Embryonic facial prominence (tissue), 1 donor: ENCODE results near the gene TBC1D7.

ENCODE experiments used
- DNase-seq: peaks from one replicate; pipeline ENCODE4 v3.0.0-alpha.2; 2016; ENCODE audit errors: extremely low spot score

Gene TBC1D7

DNA sequence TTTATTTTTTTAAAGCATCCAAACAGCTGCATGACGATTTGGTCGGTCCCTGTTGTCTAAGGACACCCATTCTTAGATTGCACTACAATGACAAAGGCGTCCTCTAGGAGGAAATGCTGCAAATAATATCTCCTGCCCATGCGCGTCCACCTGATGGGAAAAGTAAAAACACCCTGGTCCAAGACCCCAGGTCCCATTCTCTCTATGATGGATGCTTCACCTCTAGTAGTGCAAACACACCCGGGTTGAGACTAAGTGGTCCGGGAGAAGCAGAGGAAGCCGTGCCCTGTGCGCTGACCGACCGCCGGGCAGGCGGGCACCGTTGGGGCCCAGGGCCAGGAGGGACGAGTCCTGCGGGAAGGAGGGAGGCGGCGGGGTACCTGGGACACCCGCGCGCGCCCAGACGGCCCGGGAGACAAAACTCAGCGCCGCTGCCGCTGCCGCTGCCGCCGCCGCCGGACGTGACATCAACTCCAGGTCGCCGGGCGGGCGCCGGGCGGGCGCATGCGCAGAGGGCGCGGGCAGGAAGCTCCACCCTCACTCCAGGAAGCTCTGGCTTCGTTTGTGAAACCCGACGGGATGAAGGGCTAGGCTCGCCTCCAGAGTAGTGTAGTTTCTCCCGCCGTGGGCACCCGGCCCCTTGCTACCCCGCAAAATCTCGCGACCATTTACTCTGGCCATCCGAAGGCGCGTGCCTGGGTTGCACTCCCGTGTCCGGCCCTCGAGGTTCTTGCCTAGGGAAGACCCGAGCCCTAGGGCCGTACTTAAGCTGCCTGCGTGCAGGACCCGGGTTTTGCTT is at the start of gene TBC1D7:
Gene TBC1D7 (minus strand): TSS at position 462 of the 799 bp plus-strand sequence. CDS start 1,639 bp downstream, outside the sequence.
- DNase-seq = peak; percentile 84

GRCh38 chr6:13377054-13377758 is 48.9 kb upstream of the TBC1D7 start:
- no peak for DNase-seq

DNA sequence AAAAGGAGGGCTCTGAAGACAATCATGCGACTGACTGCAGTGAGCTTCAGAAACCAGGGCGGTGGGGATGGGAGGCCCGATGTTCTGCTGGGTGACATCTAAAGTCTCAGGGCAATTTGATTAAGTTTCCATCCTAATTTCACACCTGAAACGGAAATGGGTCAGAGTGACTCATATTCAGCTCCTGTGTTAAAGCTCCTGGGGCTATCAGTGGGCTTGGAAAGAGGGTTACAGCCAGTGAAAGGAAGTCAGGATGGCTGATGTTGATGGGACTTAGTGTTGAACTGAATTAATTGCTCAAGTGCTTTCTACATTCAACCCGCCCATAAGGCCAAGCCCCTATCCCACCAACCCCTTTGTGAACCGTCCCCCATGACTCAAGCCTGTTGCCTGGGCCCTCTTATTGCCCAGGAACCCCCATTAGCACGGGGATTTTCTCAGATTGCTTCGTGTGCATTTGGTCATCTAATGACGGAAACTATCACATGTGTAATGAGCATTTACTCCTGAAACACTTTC is 47.1 kb upstream of the TBC1D7 start:
- DNase-seq = no peak

- no peak for DNase-seq
These were observed 45.6 kb upstream of the TBC1D7 start for GRCh38 chr6:13373919-13374318.

DNA sequence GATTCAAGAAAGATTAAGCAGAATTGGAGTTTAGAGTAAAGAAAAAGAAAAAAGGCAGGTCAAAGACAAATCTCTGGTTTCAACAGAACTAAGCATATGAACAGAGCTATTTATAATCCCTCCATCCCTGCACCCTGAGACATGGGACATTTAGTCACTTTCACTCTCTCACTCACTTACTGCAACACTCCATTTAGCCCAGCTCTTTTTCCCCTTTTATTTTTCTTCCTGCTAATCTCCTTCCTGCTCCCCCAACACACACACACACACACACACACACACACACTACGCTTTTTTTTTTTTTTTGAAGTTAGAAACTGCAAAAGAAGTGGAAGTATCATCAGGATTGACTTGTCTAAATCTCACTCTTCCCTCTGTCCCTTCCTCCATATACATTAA is 45.1 kb upstream of the TBC1D7 start:
- no peak for DNase-seq

DNA sequence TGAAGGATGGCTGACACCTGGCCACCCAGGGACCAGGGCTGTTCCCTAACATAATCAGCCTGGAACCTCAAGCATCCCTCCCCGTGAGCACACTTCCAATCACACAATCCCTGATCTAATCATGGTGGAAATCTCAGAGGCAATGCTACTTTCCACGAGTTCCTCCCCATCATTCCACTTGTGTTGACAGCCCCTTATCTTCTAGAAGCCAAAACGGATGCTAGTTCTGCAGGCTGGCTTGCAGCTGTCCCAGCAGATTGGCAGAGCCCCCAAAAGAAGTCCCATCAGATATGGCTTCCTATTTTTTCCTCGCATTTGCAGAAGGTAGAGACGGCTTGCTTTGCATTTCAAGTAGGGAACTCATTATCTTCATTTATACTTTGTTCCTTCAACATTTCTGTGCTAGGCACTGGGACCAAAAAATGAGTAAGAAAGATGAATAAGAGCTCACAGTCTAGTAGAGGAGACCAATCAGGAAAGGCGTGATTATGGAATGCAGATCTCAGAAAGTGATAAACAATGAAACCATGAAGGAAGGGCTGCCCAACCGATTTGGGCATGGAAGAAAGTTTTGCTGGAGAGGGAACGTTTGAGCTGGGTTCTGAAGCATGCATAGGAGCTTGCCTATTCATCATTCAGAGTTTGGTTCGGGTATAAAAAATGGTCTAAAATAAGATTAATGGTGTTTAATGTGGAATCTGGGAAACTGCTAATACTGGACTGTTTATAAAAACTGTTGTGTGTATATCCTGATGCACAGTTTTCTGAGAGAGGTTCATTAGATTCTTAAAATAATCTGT is 44.6 kb upstream of the TBC1D7 start:
- no peak for DNase-seq

GRCh38 chr6:13372076-13372475 is 43.7 kb upstream of the TBC1D7 start:
- DNase-seq = no peak

DNA sequence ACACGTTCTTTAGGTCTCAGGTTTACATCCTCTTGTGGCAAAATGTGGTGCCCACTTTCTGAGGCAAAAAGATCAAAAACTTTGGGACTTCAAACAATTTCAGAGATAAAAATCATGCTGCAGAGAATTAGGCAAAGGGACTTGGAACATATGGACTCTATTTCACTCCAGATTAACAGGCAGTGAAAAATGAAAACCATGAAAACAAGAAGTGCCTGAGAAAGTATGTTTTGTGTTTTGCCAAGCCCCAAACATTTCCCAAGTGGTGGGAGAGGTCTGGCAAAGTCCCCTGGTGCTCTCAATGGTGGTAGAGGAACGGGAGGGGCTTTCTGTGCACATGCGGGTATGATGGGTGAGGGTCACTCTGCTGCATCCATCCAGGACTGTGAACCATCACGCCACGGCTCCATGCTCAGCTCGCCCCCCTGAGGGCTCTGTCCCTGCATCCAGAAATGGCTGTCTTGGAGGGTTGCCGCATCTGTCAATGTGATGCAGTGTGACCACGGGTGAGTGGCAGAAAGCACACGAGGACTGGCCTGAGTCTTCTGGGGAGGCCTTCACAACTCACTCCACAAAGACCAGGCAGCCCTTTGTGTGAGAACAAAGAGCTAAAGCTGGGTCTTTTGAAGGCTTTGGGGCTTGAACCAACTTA is 43.2 kb upstream of the TBC1D7 start:
- peak; percentile 34 for DNase-seq

- no peak for DNase-seq
These were observed 42.3 kb upstream of the TBC1D7 start for GRCh38 chr6:13370623-13371022.

DNA sequence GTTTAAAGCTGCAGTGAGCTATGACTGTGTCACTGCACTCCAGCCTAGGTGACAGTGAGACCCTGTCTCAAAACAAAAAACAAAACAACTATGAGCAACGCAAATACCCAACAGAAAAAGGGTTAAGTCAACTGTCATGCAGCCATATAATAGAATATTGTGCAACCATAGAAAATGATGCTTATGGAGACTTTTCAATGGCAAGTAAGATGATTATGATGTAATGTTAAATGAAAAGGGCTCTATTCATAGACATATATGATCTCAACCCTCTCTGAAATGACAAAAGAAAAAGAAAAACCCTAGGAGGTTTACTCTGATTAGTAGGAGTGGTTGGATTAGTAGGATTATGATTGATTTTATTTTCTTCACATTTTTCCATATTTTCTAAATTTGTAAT is 41.3 kb upstream of the TBC1D7 start:
- DNase-seq = no peak

DNA sequence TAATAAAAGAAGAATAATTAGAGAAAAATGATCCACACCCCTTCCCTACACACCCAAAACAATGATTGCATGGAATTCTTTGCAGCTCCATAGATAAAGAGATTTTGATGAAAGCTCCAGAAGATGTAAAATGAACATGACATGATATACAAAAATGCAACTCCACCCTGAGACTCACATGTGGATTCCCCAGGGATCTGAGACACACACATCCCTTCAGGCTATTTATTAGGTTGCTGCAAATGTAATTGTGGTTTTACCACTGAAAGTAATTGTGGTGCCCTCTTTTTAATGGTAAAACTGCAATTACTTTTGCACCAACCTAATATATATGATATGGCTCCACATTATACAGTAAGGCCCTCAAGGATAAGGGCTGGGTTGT is 40.4 kb upstream of the TBC1D7 start:
- DNase-seq = no peak

DNA sequence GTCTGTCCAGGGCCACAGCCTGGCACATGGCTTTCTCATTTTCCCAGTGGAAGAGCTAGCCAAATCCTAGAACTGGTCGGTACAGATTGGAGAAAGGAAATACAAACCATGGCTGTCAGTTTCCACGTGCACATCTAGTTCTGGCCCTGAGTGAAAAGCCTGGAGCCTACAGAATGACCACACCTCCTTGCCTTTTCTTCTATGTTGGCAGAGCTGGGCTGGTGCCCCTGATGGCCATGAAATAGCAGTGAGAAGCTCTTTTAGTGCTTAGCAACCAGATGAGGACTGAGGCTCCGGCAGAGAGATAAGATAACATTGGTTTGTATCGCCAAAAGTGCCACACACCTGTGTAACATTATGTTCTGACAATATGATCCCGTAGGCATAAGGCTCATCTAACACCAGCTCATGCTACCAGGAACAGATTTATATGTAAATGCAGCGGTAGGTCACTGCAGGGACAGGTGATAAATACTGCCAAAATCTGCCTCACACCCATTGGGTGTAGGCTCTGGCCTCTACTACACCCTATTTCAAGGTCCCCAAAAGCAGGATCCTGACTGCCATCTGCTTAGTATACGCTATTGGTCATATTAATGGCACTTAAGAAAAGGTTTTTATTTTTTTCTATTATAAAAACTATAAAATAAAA is 39.9 kb upstream of the TBC1D7 start:
- no peak for DNase-seq

DNA sequence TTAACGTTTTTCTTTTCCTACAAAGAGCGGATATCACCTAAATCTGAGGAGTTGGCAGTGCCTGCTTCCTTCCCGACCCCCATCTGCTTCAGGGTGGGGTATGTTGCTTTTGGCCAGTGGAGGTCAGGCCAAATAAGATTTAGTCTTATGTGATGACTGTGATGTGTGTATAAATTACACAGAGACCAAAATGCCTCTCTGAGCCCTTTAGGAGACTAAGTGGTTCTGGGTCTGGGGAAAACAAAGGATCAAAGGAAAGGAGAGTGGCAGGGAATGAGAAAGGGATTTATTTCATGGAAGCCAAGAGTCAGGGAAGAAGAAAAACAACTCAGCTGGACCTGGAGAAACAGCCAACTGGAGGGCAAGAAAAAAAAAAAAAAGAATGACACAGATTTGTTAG is 39.1 kb upstream of the TBC1D7 start:
- DNase-seq = no peak

DNA sequence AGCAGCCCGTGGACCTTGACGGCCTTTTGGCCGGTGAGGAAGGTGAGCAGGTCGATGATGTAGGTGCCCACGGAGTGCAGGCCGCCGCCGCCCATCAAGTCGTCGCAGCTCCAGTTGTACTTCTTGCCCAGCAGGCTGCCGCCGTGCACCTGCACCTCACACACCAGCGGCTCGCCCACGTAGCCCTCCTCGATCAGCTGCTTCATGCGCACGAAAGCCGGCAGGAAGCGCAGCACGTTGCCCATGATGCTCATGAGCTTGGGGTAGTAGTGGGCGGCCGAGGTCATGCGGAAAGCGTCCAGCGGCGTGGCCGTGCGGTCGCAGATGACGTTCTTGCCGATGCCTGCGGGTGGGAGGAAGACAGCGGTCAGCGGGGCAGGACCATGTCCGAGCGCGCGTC is 37.0 kb upstream of the TBC1D7 start:
- DNase-seq = no peak

DNA sequence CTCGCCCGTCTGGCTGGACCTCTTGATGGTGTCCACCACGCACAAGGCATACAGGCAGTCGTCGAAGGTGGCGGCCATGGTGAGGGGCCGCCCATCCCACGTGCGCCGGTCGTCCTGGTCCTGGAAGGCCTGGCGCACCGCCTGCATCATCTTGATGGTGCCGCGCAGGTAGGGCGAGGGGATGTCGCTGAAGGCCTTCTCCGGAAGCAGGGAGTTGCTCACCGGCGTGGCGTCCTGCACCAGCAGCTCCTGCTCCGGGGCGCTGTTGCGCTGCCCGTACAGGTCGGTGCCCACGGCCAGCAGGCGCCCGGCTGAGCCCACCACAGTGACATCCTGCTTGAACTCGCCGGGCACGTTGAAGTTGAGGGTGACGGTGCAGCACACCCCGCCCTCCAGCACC is 36.5 kb upstream of the TBC1D7 start:
- no peak for DNase-seq

- no peak for DNase-seq
These were observed 34.1 kb upstream of the TBC1D7 start for GRCh38 chr6:13362412-13362811.

DNA sequence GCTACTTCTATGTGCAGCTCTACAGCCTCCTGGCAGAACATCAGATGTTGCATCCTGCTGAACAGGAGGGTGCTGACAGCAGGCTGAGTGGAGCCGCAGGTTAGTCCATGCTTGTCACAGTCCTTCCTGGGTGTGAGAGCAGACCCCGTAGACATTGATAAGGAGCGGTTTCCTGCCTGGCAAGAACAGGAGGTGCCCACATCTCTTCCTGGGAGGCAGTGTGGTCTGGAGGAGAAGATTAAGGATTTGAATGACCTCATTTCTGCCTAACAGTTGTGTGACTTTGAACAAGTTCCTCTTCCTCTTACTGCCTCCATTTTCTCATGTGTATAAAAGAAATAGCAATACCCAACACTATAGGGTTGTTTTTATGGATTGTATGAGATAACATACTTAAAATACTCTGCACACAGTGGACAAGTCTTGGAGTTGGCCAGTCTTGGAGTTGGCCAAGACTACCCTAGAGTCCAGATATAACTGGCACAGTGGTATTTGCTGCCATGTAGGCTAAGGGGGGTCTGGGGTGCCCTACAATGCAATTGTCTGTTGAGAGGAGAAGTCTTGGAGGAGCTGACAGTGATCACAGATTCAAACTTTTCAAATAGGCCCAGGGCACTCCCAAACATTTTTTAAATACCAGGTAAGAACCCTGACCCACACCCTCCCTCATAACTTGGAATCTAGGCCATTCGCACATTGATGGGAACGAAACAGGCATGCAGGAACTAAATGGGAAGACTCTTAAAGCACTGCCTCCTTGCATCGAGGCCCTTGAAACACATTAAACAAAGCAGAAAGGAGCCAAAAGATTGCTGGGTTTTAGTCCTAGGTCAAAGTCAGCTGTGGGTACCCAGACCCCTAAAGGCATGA is 32.6 kb upstream of the TBC1D7 start:
- no peak for DNase-seq

GRCh38 chr6:13359287-13359686 is 30.9 kb upstream of the TBC1D7 start:
- no peak for DNase-seq

DNA sequence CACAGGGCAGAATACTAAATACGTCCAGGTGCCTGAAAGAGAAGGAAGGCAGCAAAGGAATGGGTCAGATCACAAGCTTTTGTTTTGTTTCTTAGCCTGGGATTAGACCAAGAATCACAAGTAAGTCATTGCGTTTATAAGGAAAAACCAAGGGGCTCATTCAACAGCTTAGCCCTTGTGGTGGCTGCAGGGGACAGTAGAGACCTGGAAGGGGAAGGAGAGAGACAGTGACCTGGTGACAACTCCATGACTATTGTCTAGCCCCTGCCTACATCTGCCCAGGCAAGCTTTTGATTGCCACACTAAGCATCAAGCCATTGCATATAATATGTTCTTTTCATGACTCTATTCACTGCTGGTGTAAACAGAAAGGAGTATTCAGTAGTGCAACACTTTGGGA is 30.2 kb upstream of the TBC1D7 start:
- DNase-seq = no peak

DNA sequence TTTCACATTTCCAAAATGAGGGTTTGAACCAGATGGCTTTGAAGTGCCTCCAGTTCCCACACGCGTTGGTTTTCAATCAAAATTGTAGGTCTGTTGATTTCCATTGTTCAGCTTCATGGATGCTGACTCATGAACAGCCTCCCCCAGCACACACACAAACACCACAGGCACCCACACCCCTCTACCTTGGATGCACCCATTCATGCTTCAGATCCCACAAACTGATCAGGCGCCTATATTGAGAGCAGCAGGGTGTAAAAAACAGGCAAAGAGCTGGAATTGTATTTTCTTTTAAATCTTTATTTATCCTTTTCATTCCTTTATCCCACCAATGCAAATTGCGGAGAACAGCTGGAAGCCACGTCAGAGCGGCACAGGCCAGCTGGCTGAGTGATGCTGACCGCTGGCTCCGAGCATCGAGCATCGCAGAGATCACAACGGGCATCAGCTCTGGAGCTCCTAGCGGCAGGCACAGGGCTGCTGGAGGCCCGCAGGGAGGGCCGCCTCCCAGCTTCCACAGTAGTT is 29.3 kb upstream of the TBC1D7 start:
- no peak for DNase-seq
